Mesangial cell (primary cell): ENCODE results near the gene THRAP3. TPM values are rescaled to one million over a fixed set of nuclear protein-coding genes. Genes with fewer than 3 reads are reported as not detected.

Experiments used
- total RNA-seq: library from RNA; depleted of rRNA; stranded (reverse); fragments of >200 nt; gene quantifications from 2 replicates; pipeline ENCODE4 v1.2.3, GENCODE V29; 2015

Gene THRAP3, protein sequence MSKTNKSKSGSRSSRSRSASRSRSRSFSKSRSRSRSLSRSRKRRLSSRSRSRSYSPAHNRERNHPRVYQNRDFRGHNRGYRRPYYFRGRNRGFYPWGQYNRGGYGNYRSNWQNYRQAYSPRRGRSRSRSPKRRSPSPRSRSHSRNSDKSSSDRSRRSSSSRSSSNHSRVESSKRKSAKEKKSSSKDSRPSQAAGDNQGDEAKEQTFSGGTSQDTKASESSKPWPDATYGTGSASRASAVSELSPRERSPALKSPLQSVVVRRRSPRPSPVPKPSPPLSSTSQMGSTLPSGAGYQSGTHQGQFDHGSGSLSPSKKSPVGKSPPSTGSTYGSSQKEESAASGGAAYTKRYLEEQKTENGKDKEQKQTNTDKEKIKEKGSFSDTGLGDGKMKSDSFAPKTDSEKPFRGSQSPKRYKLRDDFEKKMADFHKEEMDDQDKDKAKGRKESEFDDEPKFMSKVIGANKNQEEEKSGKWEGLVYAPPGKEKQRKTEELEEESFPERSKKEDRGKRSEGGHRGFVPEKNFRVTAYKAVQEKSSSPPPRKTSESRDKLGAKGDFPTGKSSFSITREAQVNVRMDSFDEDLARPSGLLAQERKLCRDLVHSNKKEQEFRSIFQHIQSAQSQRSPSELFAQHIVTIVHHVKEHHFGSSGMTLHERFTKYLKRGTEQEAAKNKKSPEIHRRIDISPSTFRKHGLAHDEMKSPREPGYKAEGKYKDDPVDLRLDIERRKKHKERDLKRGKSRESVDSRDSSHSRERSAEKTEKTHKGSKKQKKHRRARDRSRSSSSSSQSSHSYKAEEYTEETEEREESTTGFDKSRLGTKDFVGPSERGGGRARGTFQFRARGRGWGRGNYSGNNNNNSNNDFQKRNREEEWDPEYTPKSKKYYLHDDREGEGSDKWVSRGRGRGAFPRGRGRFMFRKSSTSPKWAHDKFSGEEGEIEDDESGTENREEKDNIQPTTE
- total RNA-seq = 79.4 and 108 TPM in 2 replicates

DNA sequence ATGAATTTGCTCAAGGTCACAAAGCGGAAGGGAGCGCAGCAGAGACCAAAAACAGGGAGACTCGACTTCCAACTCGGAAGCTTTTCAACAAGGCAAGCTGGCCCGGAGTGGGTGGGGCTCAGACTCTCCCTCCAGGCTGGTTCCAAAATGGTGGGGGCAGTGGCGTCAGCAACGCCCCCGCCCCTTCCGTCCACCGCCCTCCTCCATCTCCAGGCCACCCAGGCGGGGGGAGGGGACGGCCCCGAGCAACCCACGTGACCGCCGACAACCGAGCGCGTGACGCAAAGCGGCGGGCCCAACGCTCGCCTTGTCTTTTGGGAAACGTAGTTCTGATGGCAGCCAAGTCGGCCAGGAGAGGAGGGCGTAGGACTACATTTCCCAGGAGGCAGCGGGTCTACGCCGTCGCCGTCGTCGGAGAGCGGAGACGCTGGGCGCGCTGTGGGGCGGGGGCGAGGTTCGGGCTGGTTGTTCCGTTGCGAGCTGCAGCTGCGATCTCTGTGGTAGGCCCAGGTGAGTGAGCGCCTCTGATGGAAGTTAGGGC, at the start of gene THRAP3:
Gene THRAP3 (plus strand): TSS at position 448 of the 541 bp plus-strand sequence. CDS start 58,121 bp downstream, outside the sequence.

DNA sequence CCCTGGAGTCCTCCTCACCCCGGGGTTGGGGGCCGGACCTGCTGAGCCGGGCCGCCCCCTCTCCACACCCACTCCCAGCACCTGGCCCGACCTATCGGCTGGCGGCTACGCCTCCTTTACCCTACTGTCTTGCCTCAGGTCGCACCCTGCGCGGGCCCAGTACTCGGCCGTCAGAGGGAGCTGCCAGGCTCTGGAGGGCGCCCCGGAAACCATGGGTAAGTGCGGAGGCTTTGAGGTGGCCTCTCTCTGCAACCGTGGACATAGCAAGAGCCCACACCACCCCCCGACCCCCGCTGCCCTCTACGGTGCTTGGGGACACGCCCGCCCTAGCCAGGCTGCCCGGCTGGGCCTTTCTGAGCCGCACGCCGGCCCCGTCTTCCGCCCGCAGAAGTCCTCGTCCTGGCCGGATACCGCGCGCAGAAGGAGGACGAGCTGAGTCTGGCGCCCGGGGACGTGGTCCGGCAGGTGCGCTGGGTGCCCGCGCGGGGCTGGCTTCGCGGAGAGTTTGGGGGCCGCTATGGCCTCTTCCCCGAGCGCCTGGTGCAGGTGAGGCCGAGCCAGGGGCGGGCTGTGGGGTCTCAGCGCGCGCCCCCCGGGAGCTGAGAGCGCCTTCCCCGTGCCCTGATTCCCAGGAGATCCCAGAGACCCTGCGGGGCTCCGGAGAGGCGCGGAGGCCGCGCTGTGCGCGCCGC, 82.1 kb downstream of the THRAP3 start, which contains the start of gene SH3D21:
Gene SH3D21 (plus strand): TSS at position 159 of the 692 bp plus-strand sequence. CDS start 53 bp downstream, at position 212.

DNA sequence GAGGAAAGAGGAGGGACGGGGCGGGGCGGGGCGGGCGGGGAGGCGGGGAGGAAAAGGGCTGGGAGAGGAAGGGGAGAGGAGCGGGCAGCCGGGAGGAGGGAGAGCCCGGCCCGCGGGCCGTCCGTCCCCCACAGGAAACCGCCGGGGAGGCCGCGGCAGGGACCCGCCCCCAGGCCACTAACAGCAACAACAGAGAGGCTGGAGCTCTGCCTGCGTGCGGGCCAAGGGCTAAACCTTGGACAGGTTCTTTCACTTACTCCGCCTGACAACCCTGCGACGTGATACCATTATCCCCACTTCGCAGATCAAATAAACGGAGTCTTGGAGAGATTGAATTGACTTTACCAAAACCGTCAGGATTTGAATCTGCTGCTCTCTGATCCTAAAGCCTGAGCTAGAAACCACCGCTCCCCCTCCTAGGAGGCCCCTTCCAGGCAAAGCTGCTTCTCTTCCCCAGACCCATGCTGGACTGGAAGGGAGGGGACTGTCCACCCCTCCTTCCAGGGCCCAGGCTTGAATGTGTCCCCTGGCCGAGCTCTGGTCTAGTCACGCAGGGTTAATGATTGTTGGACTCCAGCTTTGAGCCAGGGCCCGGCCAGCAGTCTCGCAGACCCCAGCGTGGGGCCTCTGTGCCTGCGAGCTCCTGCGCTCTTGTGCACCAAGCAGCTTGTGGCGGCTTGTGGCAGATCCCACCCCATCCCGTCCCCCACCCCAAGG, 99.6 kb downstream of the THRAP3 start, which contains the start of gene EVA1B:
Gene EVA1B (minus strand): TSS at position 10 of the 717 bp plus-strand sequence. CDS start 608 bp downstream, outside the sequence.

Other genes starting within 250 kb of the THRAP3 start
- 0.33 and 0.51 TPM in 2 replicates for gene TEKT2, start 140.3 kb upstream of the THRAP3 start, total RNA-seq
- gene ADPRS, start 135.6 kb upstream of the THRAP3 start, total RNA-seq = 47.8 and 53.0 TPM in 2 replicates
- gene COL8A2, start 99.2 kb upstream of the THRAP3 start, total RNA-seq = 1.5 and 5.7 TPM in 2 replicates
- gene TRAPPC3, start 75.0 kb upstream of the THRAP3 start, total RNA-seq = 60.6 and 64.2 TPM in 2 replicates
- gene MAP7D1, start 68.3 kb upstream of the THRAP3 start, total RNA-seq = 153 and 226 TPM in 2 replicates
- gene SH3D21, start 81.9 kb downstream of the THRAP3 start, total RNA-seq = 3.5 and 3.7 TPM in 2 replicates
- gene EVA1B, start 99.2 kb downstream of the THRAP3 start, total RNA-seq = 234 and 597 TPM in 2 replicates
- gene STK40, start 161.5 kb downstream of the THRAP3 start, total RNA-seq = 24.8 and 25.1 TPM in 2 replicates
- gene LSM10, start 173.5 kb downstream of the THRAP3 start, total RNA-seq = 45.0 and 56.5 TPM in 2 replicates
- 7.5 and 12.0 TPM in 2 replicates for gene OSCP1, start 226.0 kb downstream of the THRAP3 start, total RNA-seq
- 95.6 and 145 TPM in 2 replicates for gene MRPS15, start 239.9 kb downstream of the THRAP3 start, total RNA-seq